ENCODE data around the gene DHCR7. TPM values are rescaled to one million over a fixed set of nuclear protein-coding genes. Genes with fewer than 3 reads are reported as not detected.

Gene DHCR7
- total RNA-seq, 2 donors from 2014 or later, result 87.7 to 130 TPM

GRCh38 chr11:71441251-71441650 lies 6.9 kb downstream of the DHCR7 start:
- no peak for DNase-seq
- Mint-ChIP-seq H3K27me3 (ENCODE audit: insufficient read depth) (no peaks in the 10 kb centered on the region), H3K4me1 (no peaks in the 10 kb centered on the region), H3K9me3 (peaks cover 5% of the 10 kb centered on the region), H3K27ac (no peak overlapping the region), H3K36me3 (ENCODE audit: low read depth) (peaks cover 80% of the 10 kb centered on the region), H3K4me3 (no peak overlapping the region)
- Histone ChIP-seq H3K4me1 (ENCODE audit: control insufficient read depth, insufficient read depth, low read length) (no peaks in the 10 kb centered on the region), H3K27ac (ENCODE audit: low read depth, low read length) (no peak overlapping the region), H3K9ac (ENCODE audit: extremely low read depth, low read length, poor library complexity, severe bottlenecking) (no peak overlapping the region), H3K4me3 (ENCODE audit: low read length) (no peak overlapping the region), H3K27me3 (ENCODE audit: control insufficient read depth, insufficient read depth, low read length, poor library complexity, severe bottlenecking) (no peaks in the 10 kb centered on the region), H3K36me3 (ENCODE audit: control insufficient read depth, insufficient read depth, low read length) (peaks cover 73% of the 10 kb centered on the region), H3K9me3 (ENCODE audit: control insufficient read depth, low read length) (peaks cover 10% of the 10 kb centered on the region)
- no peak for TF ChIP-seq CTCF (conservative IDR thresholded peaks at IDR 0.05)
- 95 to 97% methylated on average over 9 to 11 of the region's 11 CpGs for WGBS, 2 experiments (ENCODE audit: insufficient coverage in 1 of 2, insufficient read length in 1 of 2)

- H3K4me3 Mint-ChIP-seq, result no peak overlapping the region
- H3K36me3 Mint-ChIP-seq (ENCODE audit: low read depth), result peaks cover 77% of the 10 kb centered on the region
- Histone ChIP-seq H3K27me3 (ENCODE audit: control insufficient read depth, insufficient read depth, low read length, poor library complexity, severe bottlenecking) (no peaks in the 10 kb centered on the region), H3K27ac (ENCODE audit: low read depth, low read length) (no peak overlapping the region), H3K9me3 (ENCODE audit: control insufficient read depth, low read length) (no peaks in the 10 kb centered on the region), H3K4me1 (ENCODE audit: control insufficient read depth, insufficient read depth, low read length) (no peaks in the 10 kb centered on the region), H3K4me3 (ENCODE audit: low read length) (no peak overlapping the region), H3K9ac (ENCODE audit: extremely low read depth, low read length, poor library complexity, severe bottlenecking) (no peak overlapping the region), H3K36me3 (ENCODE audit: control insufficient read depth, insufficient read depth, low read length) (peaks cover 69% of the 10 kb centered on the region)
- H3K27ac Mint-ChIP-seq, result no peak overlapping the region
- 95 to 100% methylated on average over 5 to 6 of the region's 6 CpGs for WGBS, 2 experiments (ENCODE audit: insufficient coverage in 1 of 2, insufficient read length in 1 of 2)
- TF ChIP-seq CTCF (conservative IDR thresholded peaks at IDR 0.05), result no peak
- no peaks in the 10 kb centered on the region for H3K27me3 Mint-ChIP-seq (ENCODE audit: insufficient read depth)
- H3K4me1 Mint-ChIP-seq, result no peaks in the 10 kb centered on the region
- DNase-seq, result no peak
- no peaks in the 10 kb centered on the region for H3K9me3 Mint-ChIP-seq
These were observed 8.0 kb downstream of the DHCR7 start for GRCh38 chr11:71440021-71440755.

GRCh38 chr11:71438650-71439049 lies 9.5 kb downstream of the DHCR7 start:
- no peaks in the 10 kb centered on the region for H3K4me1 Mint-ChIP-seq
- H3K4me3 Mint-ChIP-seq, result no peak overlapping the region
- no peak for TF ChIP-seq CTCF (conservative IDR thresholded peaks at IDR 0.05)
- no peak overlapping the region for H3K27ac Mint-ChIP-seq
- H3K4me1 ChIP-seq (ENCODE audit: control insufficient read depth, insufficient read depth, low read length), result no peaks in the 10 kb centered on the region
- 97 to 98% methylated on average over 12 to 19 of the region's 19 CpGs for WGBS, 2 experiments (ENCODE audit: insufficient coverage in 1 of 2, insufficient read length in 1 of 2)
- no peaks in the 10 kb centered on the region for H3K9me3 ChIP-seq (ENCODE audit: control insufficient read depth, low read length)
- no peaks in the 10 kb centered on the region for H3K27me3 ChIP-seq (ENCODE audit: control insufficient read depth, insufficient read depth, low read length, poor library complexity, severe bottlenecking)
- DNase-seq, result no peak
- no peaks in the 10 kb centered on the region for H3K27me3 Mint-ChIP-seq (ENCODE audit: insufficient read depth)
- no peak overlapping the region for H3K9ac ChIP-seq (ENCODE audit: extremely low read depth, low read length, poor library complexity, severe bottlenecking)
- H3K27ac ChIP-seq (ENCODE audit: low read depth, low read length), result no peak overlapping the region
- H3K4me3 ChIP-seq (ENCODE audit: low read length), result no peak overlapping the region
- peaks cover 67% of the 10 kb centered on the region for H3K36me3 Mint-ChIP-seq (ENCODE audit: low read depth)
- peaks cover 63% of the 10 kb centered on the region for H3K36me3 ChIP-seq (ENCODE audit: control insufficient read depth, insufficient read depth, low read length)
- H3K9me3 Mint-ChIP-seq, result no peaks in the 10 kb centered on the region
